ENCODE results near the gene MRPL46.

GRCh38 chr15:88463870-88464532 is 3.2 kb downstream of the MRPL46 start:
- TF ChIP-seq CTCF (IDR thresholded peaks at IDR 0.05; ENCODE audit: low read depth, low read length) (no peak), EZH2phosphoT487 (IDR thresholded peaks at IDR 0.05; ENCODE audit: low read depth) (no peak)
